Astrocyte of the cerebellum (primary cell): ENCODE results near the gene RIOK1.

Experiments used
- DNase-seq: peaks from one replicate; pipeline ENCODE4 v3.0.0-alpha.2; 2011; ENCODE audit warnings: low read depth
- H3K4me3 ChIP-seq: 2 replicates; pipeline ENCODE4 v1.5.1; 2011; ENCODE audit warnings: mild to moderate bottlenecking, low read depth, low read length, moderate library complexity
- in situ Hi-C: cut with HindIII; loops from 2 replicates; pipeline ENCODE4 v1.10.0; 2017; ENCODE audit warnings: low sequenced_read_pairs
- TF ChIP-seq, protein P1 (sequence below): IDR thresholded peaks from 2 replicates; pipeline ENCODE4 v1.5.1; 2012; ENCODE audit warnings: low read length, low read depth, moderate library complexity, mild to moderate bottlenecking; ENCODE audit errors: missing control alignments

The RIOK1 gene

DNA sequence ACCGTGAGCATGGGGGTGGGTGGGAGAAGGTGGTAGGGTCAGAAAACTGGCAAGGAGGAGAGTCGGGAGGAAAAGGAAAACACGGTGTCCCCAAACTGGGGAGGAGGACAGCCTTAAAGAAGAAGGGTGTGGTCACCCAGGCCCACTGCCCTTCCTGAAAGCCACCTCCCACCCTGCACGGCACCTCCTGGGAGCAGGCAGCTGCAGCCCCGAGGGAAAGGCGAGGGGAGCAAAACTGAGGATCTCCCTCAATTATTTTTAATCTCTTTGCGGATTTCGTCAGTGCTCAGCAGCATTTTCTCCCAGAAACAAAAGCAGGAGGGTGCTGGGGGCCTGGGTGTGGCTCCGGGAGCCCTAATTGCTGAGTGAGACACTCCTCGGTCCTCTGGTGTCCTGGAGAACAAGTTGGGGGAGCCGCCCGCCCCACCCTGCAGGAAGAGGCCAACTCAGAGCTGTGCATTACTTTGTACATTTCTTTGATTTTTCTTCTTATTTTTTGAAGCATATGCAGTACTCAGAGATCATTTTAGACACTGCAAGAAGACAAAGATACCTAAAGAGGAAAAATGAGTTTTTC lies 56.4 kb downstream of the RIOK1 start:
- H3K4me3 ChIP-seq: no peak overlapping the region
- in situ Hi-C loops: no loop called here
- TF ChIP-seq, protein P1, sequence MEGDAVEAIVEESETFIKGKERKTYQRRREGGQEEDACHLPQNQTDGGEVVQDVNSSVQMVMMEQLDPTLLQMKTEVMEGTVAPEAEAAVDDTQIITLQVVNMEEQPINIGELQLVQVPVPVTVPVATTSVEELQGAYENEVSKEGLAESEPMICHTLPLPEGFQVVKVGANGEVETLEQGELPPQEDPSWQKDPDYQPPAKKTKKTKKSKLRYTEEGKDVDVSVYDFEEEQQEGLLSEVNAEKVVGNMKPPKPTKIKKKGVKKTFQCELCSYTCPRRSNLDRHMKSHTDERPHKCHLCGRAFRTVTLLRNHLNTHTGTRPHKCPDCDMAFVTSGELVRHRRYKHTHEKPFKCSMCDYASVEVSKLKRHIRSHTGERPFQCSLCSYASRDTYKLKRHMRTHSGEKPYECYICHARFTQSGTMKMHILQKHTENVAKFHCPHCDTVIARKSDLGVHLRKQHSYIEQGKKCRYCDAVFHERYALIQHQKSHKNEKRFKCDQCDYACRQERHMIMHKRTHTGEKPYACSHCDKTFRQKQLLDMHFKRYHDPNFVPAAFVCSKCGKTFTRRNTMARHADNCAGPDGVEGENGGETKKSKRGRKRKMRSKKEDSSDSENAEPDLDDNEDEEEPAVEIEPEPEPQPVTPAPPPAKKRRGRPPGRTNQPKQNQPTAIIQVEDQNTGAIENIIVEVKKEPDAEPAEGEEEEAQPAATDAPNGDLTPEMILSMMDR: no peak
- DNase-seq: no peak

DNA sequence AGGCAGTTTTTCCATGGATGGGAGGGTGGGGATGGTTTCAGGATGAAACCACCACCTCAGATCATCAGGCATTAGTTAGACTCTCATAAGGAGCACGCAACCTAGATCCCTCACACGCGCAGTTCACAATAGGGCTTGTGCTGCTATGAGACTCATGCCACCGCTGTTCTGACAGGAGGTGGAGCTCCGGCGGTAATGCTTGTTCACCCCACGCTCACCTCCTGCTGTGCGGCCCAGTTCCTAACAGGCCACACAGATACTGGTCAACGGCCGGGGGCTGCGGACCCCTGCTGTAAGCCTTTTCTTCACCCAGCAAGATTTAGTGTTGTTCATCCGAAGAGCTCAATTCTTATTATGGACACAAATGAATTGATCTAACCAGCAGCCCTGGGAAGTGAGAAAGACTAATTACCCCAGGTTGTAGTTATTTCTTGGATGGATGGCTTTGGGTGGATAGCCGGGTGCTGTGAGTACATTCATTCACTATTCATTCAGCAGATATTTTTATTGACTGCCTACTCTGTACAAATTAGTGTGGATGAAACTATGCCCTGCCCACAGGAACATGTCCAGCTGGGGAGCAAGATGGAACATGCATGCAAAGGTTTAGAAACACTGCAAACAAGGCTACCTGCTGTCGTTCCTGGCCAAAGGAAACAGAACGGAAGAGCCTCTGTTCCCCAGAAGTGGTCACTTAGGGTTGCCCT lies 57.2 kb downstream of the RIOK1 start:
- H3K4me3 ChIP-seq: no peak overlapping the region
- TF ChIP-seq, protein P1: no peak
- DNase-seq: no peak
- in situ Hi-C loops: no loop called here

DNA sequence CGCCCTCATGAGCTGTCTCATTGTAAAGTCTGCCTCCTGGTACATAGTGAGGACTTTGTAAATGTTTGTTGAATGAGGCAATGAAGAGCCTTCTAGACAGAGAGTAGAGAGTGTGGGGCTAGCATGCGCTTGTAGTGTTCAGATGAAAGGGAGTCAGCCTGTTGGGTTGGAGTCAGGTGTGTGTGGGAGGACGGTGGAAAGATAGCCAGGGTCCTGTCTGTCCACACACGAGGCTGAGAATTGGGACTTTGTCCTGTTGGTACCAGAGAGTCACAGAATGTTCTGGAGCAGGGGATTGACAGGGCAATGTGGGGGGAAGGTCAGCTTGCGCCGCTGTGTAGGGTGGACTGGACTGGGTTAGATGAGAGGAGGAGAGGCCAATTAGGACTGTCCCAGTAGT lies 58.6 kb downstream of the RIOK1 start:
- TF ChIP-seq, protein P1: no peak
- no peak overlapping the region for H3K4me3 ChIP-seq
- in situ Hi-C loops: no loop called here
- no peak for DNase-seq

DNA sequence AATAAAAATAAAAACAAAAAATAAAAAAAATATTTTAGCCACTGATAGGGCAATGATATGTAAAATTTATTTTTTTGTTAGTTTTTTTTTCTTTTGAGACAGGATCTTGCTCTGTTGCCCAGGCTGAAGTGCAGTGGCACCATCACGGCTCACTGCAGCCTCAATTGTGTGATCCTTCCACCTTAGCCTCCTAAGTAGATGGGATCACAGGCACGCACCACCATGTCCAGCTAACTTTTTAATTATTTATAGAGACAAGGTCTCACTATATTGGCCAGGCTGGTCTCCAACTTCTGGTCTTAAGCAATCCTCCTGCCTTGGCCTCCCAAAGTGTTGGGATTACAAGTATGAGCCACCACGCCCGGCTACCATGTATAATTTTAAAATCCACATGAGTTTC lies 59.4 kb downstream of the RIOK1 start:
- TF ChIP-seq, protein P1: no peak
- DNase-seq: no peak
- H3K4me3 ChIP-seq: no peak overlapping the region
- in situ Hi-C loops: no loop called here

DNA sequence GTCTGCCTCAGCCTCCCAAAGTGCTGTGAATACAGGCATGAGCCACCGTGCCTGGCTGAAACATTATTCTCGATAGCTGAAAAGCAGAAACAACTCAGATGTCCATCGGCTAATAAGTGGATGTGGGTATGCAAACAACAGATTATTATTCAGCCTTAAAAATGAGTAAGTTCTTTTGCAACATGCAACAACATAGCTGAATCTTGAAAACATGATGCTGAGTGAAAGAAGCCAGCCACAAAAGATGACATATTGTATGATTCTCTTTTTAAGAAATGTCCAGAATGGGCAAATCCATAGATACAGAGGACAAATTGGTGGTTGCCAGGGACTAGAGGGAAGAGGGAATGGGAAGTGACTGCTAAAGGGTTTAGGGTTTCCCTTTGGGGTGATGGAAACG lies 61.7 kb downstream of the RIOK1 start:
- in situ Hi-C loops: no loop called here
- no peak overlapping the region for H3K4me3 ChIP-seq
- TF ChIP-seq, protein P1: no peak
- DNase-seq: no peak

DNA sequence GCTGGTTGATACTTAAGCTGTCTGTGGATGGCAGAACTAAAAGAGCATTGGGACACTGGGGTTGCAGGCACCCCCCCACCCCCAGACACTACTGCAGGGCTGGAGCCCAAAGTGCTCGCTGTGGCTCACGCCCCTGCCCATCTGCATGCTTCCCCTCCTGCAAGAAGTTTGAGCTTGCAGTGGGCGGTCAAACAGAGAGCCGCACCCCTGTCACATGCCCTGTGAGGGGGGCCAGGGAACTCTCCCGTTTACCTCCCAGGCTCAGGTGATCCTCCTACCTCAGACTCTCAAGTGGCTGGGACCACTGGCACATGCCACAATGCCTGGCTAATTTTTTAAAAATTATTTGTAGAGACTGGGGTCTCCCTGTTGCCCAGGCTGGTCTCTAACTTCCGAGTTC lies 63.3 kb downstream of the RIOK1 start:
- no peak for DNase-seq
- no peak overlapping the region for H3K4me3 ChIP-seq
- in situ Hi-C loops: no loop called here
- TF ChIP-seq, protein P1: no peak
